ENCODE results near the gene ARG2. TPM values are rescaled to one million over a fixed set of nuclear protein-coding genes. Genes with fewer than 3 reads are reported as not detected.

ARG2 gene
- total and polyA plus RNA-seq, 9 of the 15 experiments (the other 6 are each of a cell fraction or from before 2014, with no cell fraction given) = 6.2 to 75.0 (median 17.8) TPM

- TF ChIP-seq ZBTB43 (CRISPR knock-in tag; IDR thresholded peaks at IDR 0.05) (no peak), ZBTB7A (IDR thresholded peaks at IDR 0.05; ENCODE audit: borderline replicate concordance, control insufficient read depth, low read depth, low read length) (no peak), LCOR (CRISPR knock-in tag; IDR thresholded peaks at IDR 0.05) (no peak), MBD1 (CRISPR knock-in tag; IDR thresholded peaks at IDR 0.05) (no peak), CTCF (IDR thresholded peaks at IDR 0.05 in 2 of 3, conservative IDR thresholded peaks at IDR 0.05 in 1 of 3; ENCODE audit: insufficient read depth in 2 of 3, low read depth in 1 of 3, low read length in 3 of 3) (peak; percentile 58 to 75 (median 64); a peak in 5 of 6 replicates), MGA (IDR thresholded peaks at IDR 0.05) (no peak), SMC3 (conservative IDR thresholded peaks at IDR 0.05; ENCODE audit: insufficient read depth, low read depth, low read length) (peak; percentile 46), POLR3A (IDR thresholded peaks at IDR 0.05; ENCODE audit: borderline replicate concordance, extremely low read depth, insufficient read depth, insufficient read length) (no peak), GABPB1 (CRISPR knock-in tag; IDR thresholded peaks at IDR 0.05) (no peak), TBP (optimal IDR thresholded peaks at IDR 0.05; ENCODE audit: low read depth, low read length) (no peak)
Measured at GRCh38 chr14:67666750-67667449, 47.2 kb downstream of the ARG2 start (continued).
